ENCODE results near the gene OR4A16.

Gene OR4A16

DNA sequence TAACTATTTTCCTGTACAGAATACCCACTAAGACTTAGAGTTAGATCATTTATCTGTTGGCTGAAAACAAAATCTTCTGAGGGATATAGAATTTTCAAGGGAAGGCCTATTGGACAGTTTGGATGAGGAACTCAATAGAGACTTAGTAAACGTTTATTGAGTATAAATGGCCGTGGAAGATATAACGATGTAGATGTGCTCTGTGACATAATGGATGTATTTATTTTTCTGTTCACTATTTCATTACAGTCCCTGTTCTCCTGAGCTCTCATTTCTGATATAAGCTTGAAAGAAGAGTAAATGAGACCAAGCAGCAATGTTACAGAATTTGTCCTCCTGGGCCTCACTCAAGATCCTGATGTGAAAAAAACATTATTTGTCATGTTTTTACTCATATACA lies at the start of gene OR4A16:
Gene OR4A16 (plus strand): TSS at position 301 of the 400 bp plus-strand sequence. CDS start 0 bp downstream, at position 301.
- in situ Hi-C loops (cut with MboI; ENCODE audit: low pct_unique_long_range_greater_than_20kb, low sequenced_read_pairs) = no loop called here
- no peak for DNase-seq

DNA sequence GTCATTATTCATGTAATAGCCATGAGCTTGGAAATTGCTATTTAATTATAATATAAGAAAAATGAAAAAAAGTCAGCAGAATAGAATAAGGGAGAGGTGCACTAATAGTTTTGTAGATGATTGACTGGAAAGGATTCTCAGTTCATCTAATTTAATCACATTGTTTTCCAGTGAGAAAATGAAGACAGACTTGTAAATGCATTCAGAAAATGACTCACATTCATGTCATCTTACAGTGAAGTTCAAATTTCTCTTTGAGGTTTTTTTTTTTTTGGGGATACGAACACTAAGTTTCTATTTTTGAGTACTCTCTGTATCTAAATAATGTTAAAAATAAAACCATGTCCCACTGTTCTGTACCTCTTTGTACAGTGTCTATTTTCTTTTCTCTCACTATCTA lies 18.5 kb upstream of the OR4A16 start:
- DNase-seq = no peak
- in situ Hi-C loops (cut with MboI; ENCODE audit: low pct_unique_long_range_greater_than_20kb, low sequenced_read_pairs) = no loop called here

GRCh38 chr11:55345306-55345705 lies 2.3 kb downstream of the OR4A16 start:
- in situ Hi-C loops (cut with MboI; ENCODE audit: low pct_unique_long_range_greater_than_20kb, low sequenced_read_pairs) = no loop called here
- no peak for DNase-seq

- DNase-seq = no peak
- in situ Hi-C loops (cut with MboI; ENCODE audit: low pct_unique_long_range_greater_than_20kb, low sequenced_read_pairs) = no loop called here
Measured at GRCh38 chr11:55349032-55349431, 6.0 kb downstream of the OR4A16 start.

DNA sequence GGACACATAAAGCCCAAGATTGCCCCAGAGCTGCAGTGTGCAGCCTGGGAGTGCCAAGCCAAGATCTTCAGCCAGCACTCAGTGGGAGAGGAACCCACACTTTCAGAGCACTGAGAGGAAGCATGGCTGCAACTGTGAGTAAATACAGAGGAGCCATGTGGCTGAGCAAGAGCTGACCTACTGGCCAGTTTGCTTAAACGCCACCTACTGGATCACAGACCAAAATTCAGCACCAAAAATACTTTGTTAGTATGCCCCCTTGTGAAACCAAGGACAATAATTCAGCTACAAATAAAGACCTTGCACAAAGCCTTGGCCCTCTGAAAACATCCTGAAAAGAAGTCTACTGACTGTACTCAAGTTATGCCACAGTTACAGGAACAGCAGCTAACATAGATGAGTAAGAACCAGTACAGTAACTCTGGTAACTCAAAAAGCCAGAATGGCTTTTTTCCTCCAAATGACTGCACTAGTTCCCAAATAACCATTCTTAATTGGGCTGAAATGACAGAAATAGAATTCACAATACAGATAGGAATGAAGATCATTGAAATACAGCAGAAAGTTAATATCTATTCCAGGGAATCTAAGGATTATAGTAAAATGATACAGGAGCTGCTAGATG lies 14.7 kb downstream of the OR4A16 start:
- peak; percentile 51 for DNase-seq
- in situ Hi-C loops (cut with MboI; ENCODE audit: low pct_unique_long_range_greater_than_20kb, low sequenced_read_pairs) = no loop called here

GRCh38 chr11:55367674-55368073 lies 24.7 kb downstream of the OR4A16 start, which contains the start of gene OR4A15:
Gene OR4A15, plus strand, starts transcription at chr11:55367974. Its CDS starts 0 bp downstream, at chr11:55367974.
- in situ Hi-C loops (cut with MboI; ENCODE audit: low pct_unique_long_range_greater_than_20kb, low sequenced_read_pairs) = no loop called here
- no peak for DNase-seq

All from KBM-7 (cell line).